Spleen (tissue), 11 donors: ENCODE results near the gene RPTOR. TPM values are rescaled to one million over a fixed set of nuclear protein-coding genes. Genes with fewer than 3 reads are reported as not detected.

Source experiments
- DNase-seq: peaks from one replicate; pipeline ENCODE4 v3.0.0-alpha.2; 2020
- H3K27ac ChIP-seq, 8 donors: fragments of 200-600 bp; sonication (generic) in 7 of 8; 1 replicate in 4 of 8; 2 replicates in 4 of 8; pipeline versions ENCODE4 v1.5.0 to v1.8.0; 2016 to 2021; ENCODE audit warnings: inconsistent platforms in 4 of 8, mild to moderate bottlenecking in 4 of 8, moderate library complexity in 1 of 8
- H3K27me3 ChIP-seq, 7 donors: fragments of 200-600 bp; sonication (generic) in 6 of 7; replicated peaks in 1 of 7; 1 replicate in 4 of 7; 2 replicates in 3 of 7; pipeline versions ENCODE4 v1.5.0 to v1.8.0; 2016 to 2021; ENCODE audit warnings: inconsistent platforms in 3 of 7, mild to moderate bottlenecking in 1 of 7
- H3K36me3 ChIP-seq, 6 donors: fragments of 200-600 bp; sonication (generic) in 5 of 6; 1 replicate in 4 of 6; 2 replicates in 2 of 6; pipeline versions ENCODE4 v1.5.0 to v1.8.0; 2016 to 2021; ENCODE audit warnings: inconsistent platforms in 2 of 6
- H3K4me1 ChIP-seq, 6 donors: fragments of 200-600 bp; sonication (generic) in 5 of 6; 1 replicate in 3 of 6; 2 replicates in 3 of 6; pipeline versions ENCODE4 v1.5.0 to v1.8.0; 2016 to 2021; ENCODE audit warnings: inconsistent platforms in 3 of 6
- H3K4me3 ChIP-seq, 8 donors: fragments of 200-600 bp; sonication (generic) in 7 of 8; 1 replicate in 4 of 8; 2 replicates in 4 of 8; pipeline versions ENCODE4 v1.5.0 to v1.8.0; 2016 to 2021; ENCODE audit warnings: inconsistent platforms in 4 of 8, mild to moderate bottlenecking in 4 of 8, moderate library complexity in 2 of 8
- H3K9me3 ChIP-seq, 8 donors: fragments of 200-600 bp; sonication (generic) in 7 of 8; 1 replicate in 4 of 8; 2 replicates in 4 of 8; pipeline versions ENCODE4 v1.5.0 to v1.8.0; 2016 to 2021; ENCODE audit warnings: inconsistent platforms in 4 of 8
- POLR2A ChIP-seq, 3 donors: fragments of 450-650 bp; IDR thresholded peaks; one replicate each; pipeline ENCODE4 v1.5.1; 2017; ENCODE audit warnings: antibody characterized with exemption in 3 of 3, mild to moderate bottlenecking in 1 of 3
- POLR2AphosphoS5 ChIP-seq, 3 donors: sonication (generic); formaldehyde crosslinking; IDR thresholded peaks; one replicate each; pipeline ENCODE4 v1.5.1; 2017; ENCODE audit warnings: antibody characterized with exemption in 3 of 3
- WGBS, 5 donors: extraction: QIAGEN DNeasy Blood & Tissue Kit in 3 of 5; methylation state at CpG; one replicate each; pipeline versions ENCODE4 v1.1.5 to v1.1.7; 2013 to 2018; 5-methylcytosine and 5-hydroxymethylcytosine counted together
- intact Hi-C: fragments of 100-400 bp; cut with DNase I; formaldehyde crosslinking; loops from one replicate; pipeline ENCODE4 v1.15.0; 2023; ENCODE audit warnings: low total_unique reads
- polyA plus RNA-seq, 3 donors: library from polyadenylated mRNA; stranded (reverse); fragments of 200-250 nt; gene quantifications; one replicate each; pipeline ENCODE4 v1.2.1, GENCODE V29; 2013
- total RNA-seq, 7 donors: library from RNA; depleted of rRNA in 3 of 7; stranded (reverse); fragments of >200 nt in 3 of 7; fragmentation: NEBNext Ultra II Directional in 4 of 7; extraction: Animal tissue kit (Norgen Biotek cat#: 25700) in 4 of 7; gene quantifications; one replicate each; pipeline versions ENCODE4 v1.1.0 to v1.2.1, GENCODE V29; 2016 to 2021
- TF ChIP-seq, protein P1 (sequence below), 11 experiments: fragments of 200-600 bp in 7 of 11; fragments of 450-650 bp in 4 of 11; sonication (generic) in 4 of 11; IDR thresholded peaks in 8 of 11; conservative IDR thresholded peaks in 3 of 11; 1 replicate in 7 of 11; 2 replicates in 4 of 11; pipeline versions ENCODE4 v1.4.0 to v1.8.0; 2016 to 2021; ENCODE audit warnings: antibody characterized with exemption in 11 of 11, inconsistent platforms in 4 of 11, mild to moderate bottlenecking in 1 of 11
- donor health status: healthy with polysubstance abuse.
- donor health status: DM: no; HTN: no; CAD: no; lungs with moderate emphysema.
- donor health status: DM: no; HTN: no; CAD: no.
- donor health status: Bipolar disorder and iron deficiency.
- donor health status: healthy.
- donor health status: DM: no; HTN: no; CAD: no.
- donor health status: DM: yes; HTN: yes; CAD: no.

Gene RPTOR
- total and polyA plus RNA-seq, 10 donors, result 3.1 to 61.2 (median 40.7) TPM

DNA sequence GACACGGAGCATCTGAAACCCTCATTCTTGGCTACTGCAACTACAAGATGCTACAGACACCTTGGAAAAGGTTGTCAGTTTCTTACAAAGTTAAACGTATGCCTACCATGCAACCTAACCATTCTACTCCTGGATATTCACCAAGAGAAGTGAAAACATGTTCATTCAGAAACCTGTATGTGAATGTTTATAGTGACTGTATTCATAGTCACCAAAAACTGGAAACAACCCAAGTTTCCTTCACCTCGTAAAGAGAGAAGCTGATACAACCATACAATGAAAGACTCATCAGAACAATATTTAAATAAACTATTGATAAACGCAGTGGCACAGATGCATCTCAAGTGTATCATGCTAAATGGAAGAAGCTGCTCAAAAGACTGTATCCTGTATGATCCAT is 391.6 kb downstream of the RPTOR start:
- no peak for DNase-seq
- TF ChIP-seq POLR2AphosphoS5 (IDR thresholded peaks at IDR 0.05), result no peak
- TF ChIP-seq, protein P1, sequence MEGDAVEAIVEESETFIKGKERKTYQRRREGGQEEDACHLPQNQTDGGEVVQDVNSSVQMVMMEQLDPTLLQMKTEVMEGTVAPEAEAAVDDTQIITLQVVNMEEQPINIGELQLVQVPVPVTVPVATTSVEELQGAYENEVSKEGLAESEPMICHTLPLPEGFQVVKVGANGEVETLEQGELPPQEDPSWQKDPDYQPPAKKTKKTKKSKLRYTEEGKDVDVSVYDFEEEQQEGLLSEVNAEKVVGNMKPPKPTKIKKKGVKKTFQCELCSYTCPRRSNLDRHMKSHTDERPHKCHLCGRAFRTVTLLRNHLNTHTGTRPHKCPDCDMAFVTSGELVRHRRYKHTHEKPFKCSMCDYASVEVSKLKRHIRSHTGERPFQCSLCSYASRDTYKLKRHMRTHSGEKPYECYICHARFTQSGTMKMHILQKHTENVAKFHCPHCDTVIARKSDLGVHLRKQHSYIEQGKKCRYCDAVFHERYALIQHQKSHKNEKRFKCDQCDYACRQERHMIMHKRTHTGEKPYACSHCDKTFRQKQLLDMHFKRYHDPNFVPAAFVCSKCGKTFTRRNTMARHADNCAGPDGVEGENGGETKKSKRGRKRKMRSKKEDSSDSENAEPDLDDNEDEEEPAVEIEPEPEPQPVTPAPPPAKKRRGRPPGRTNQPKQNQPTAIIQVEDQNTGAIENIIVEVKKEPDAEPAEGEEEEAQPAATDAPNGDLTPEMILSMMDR (IDR thresholded peaks at IDR 0.05 in 8 of 11, conservative IDR thresholded peaks at IDR 0.05 in 3 of 11), result no peak
- TF ChIP-seq POLR2A (IDR thresholded peaks at IDR 0.05), result no peak
- no peak overlapping the region for H3K4me3 ChIP-seq
- no peaks in the 10 kb centered on the region for H3K9me3 ChIP-seq
- H3K36me3 ChIP-seq, result peaks cover 0 to 30% (median 3%) of the 10 kb centered on the region in 6 donors
- no peak overlapping the region for H3K27ac ChIP-seq
- WGBS, 5 donors, result 88 to 96% (median 89%) methylated on average over 4 of the region's 4 CpGs
- intact Hi-C loops, result no loop called here
- H3K27me3 ChIP-seq, result no peaks in the 10 kb centered on the region
- H3K4me1 ChIP-seq, result peaks cover 5 to 34% (median 25%) of the 10 kb centered on the region in 6 donors

DNA sequence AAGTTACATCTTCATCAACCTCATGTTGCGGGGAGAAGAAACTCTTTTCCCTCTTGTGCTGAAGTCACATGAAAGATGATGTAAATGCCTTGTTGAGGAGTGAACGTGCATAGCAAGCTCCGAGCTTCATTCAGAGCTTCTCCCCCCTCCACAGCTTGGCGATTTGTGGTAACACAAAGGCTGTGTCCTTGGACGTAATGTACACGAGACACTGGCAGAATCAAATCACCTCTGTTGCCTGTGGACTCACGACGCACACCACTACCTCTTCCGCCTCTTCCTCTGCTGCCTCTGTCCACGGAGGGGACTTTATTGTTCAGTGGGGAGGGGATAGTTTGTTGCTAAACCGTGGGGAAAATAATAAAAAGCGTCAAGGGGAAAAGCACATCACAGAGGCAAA is 392.1 kb downstream of the RPTOR start:
- Histone ChIP-seq H3K4me1 (peaks cover 5 to 39% (median 30%) of the 10 kb centered on the region in 6 donors), H3K4me3 (no peak overlapping the region), H3K36me3 (peaks cover 0 to 30% (median 4%) of the 10 kb centered on the region in 6 donors), H3K27me3 (no peaks in the 10 kb centered on the region), H3K27ac (no peak overlapping the region), H3K9me3 (no peaks in the 10 kb centered on the region)
- 88 to 91% (median 88%) methylated on average over 12 of the region's 12 CpGs for WGBS, 5 donors
- TF ChIP-seq, protein P1 (IDR thresholded peaks at IDR 0.05 in 8 of 11, conservative IDR thresholded peaks at IDR 0.05 in 3 of 11), result no peak
- TF ChIP-seq POLR2AphosphoS5 (IDR thresholded peaks at IDR 0.05) (no peak), POLR2A (IDR thresholded peaks at IDR 0.05) (no peak)
- intact Hi-C loops, result no loop called here
- peak; percentile 16 for DNase-seq

DNA sequence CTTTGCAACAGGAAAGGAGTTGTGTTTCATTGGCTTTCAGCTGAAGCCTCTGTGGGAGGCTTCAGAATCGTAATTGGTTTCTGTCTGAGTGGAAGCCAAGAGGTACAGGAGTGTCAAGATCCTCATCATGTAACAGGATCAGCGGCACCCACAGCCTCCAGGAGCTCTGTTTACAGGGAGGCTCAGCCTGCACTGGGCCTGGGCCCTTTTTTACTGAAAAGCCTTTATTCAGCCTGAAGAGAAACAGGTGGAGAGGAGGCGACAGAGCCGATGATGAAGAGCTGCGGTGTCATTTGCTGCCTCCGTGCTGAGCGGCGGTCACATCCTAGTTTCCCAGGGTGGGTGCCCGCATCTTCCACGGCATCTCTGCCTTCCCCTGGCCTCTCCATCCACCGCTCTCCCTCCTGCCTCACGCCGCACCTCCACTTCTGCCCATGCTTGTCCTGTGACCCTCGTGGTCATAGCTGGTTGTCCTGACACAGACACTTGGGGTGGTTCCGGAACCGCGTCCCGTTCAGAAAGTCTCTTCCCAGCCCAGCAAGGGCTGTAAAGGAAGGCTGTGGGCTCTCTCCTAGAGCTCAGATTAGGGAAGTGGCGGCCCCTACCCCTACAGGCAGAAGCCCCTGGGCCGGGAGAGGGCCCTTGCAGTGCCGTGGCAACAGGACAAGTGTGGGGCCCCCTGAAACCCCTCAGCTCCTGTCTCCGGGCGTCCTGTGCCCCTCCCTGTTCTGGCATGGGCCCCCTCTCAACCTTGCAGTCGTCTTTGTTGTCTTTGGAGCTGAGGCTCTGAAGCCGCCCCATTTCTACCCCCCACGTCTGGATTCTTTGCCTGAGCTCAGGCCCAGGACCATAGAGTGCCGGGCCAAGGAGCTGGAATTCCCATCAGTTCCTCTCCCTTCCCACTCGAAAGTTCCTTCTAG is 393.1 kb downstream of the RPTOR start:
- WGBS, 5 donors, result 75 to 86% (median 81%) methylated on average over 28 of the region's 28 CpGs
- intact Hi-C loops, result no loop called here
- no peaks in the 10 kb centered on the region for H3K9me3 ChIP-seq

More for the DNA sequence above, 393.1 kb downstream of the RPTOR start:
- DNase-seq, result peak; percentile 70
- Histone ChIP-seq H3K36me3 (peaks cover 0 to 38% (median 4%) of the 10 kb centered on the region in 6 donors), H3K27me3 (no peaks in the 10 kb centered on the region), H3K4me1 (peaks cover 5 to 49% (median 39%) of the 10 kb centered on the region in 6 donors), H3K4me3 (no peak overlapping the region), H3K27ac (peak overlapping the region in 1 of 8 donors; percentile 24)
- TF ChIP-seq, protein P1 (IDR thresholded peaks at IDR 0.05 in 8 of 11, conservative IDR thresholded peaks at IDR 0.05 in 3 of 11), result no peak
- no peak for TF ChIP-seq POLR2A (IDR thresholded peaks at IDR 0.05)
- TF ChIP-seq POLR2AphosphoS5 (IDR thresholded peaks at IDR 0.05), result no peak
